Endothelial cell of umbilical vein (primary cell): ENCODE data around the gene NR1H3. TPM values are rescaled to one million over a fixed set of nuclear protein-coding genes. Genes with fewer than 3 reads are reported as not detected.

Experiments used
- BruUV-seq: library from RNA; stranded (reverse); fragments of 400-500 nt; replicated peaks from 2 replicates; lab custom pipeline; 2021; lab: Mats Ljungman, UMichigan
- CTCF ChIA-PET: fragments of 300-600, 350-600 bp; sonication (Branson Sonifier 250); formaldehyde crosslinking; loops from one replicate; lab custom pipeline; 2021; ENCODE audit warnings: antibody characterized with exemption, inconsistent platforms; lab: Charles Lee
- POLR2A ChIA-PET: fragments of 300-600, 350-600 bp; sonication (Branson Sonifier 250); formaldehyde crosslinking; loops from one replicate; lab custom pipeline; 2021; ENCODE audit warnings: antibody characterized with exemption, inconsistent platforms; lab: Charles Lee
- DNase-seq: peaks from one replicate; pipeline ENCODE4 v3.0.0-alpha.2; 2011; ENCODE audit warnings: low read depth, low spot score
- FAIRE-seq: peaks from 2 replicates; lab custom pipeline; 2011; peaks lifted over from hg19 to GRCh38; lab: Jason Lieb, UNC
- H2AFZ ChIP-seq: 2 replicates; pipeline ENCODE4 v1.6.0; 2012; ENCODE audit warnings: low read depth, low read length, control low read depth, inconsistent platforms
- H3K27ac ChIP-seq: 2 replicates; pipeline ENCODE4 v1.5.1; 2011; ENCODE audit warnings: low read depth, mild to moderate bottlenecking, control low read depth, low read length, moderate library complexity; ENCODE audit not compliant: insufficient read depth
- H3K27me3 ChIP-seq, 2 experiments: 2 replicates each; pipeline versions ENCODE4 v1.6.0 to v1.6.1; 2011; ENCODE audit warnings: low read length in 2 of 2, mixed read lengths in 1 of 2; ENCODE audit not compliant: control insufficient read depth in 2 of 2, insufficient read depth in 2 of 2
- H3K36me3 ChIP-seq, 2 experiments: 2 replicates in 1 of 2; 3 replicates in 1 of 2; pipeline ENCODE4 v1.5.1; 2011; ENCODE audit warnings: low read length in 2 of 2, mild to moderate bottlenecking in 1 of 2, moderate library complexity in 1 of 2; ENCODE audit not compliant: control insufficient read depth in 2 of 2, insufficient read depth in 2 of 2; ENCODE audit errors: extremely low read depth in 1 of 2
- H3K4me1 ChIP-seq: 3 replicates; pipeline ENCODE4 v1.5.1; 2011; ENCODE audit warnings: mild to moderate bottlenecking, low read length; ENCODE audit not compliant: control insufficient read depth, insufficient read depth; ENCODE audit errors: extremely low read depth
- H3K4me2 ChIP-seq: 2 replicates; pipeline ENCODE4 v1.6.1; 2011; ENCODE audit warnings: low read length, control low read depth, mixed read lengths; ENCODE audit not compliant: insufficient read depth
- H3K4me3 ChIP-seq, 3 experiments: fragments of 200-600 bp in 1 of 3; sonication (generic), shearing (Covaris generic) in 1 of 3; replicated peaks in 1 of 3; 2 replicates each; pipeline ENCODE4 v1.5.1; 2011 to 2016; ENCODE audit warnings: control low read depth in 3 of 3, low read length in 3 of 3, mild to moderate bottlenecking in 2 of 3, inconsistent platforms in 1 of 3, low read depth in 1 of 3, moderate library complexity in 1 of 3; ENCODE audit not compliant: insufficient read depth in 1 of 3
- H3K79me2 ChIP-seq: 2 replicates; pipeline ENCODE4 v1.6.0; 2012; ENCODE audit warnings: low read length, inconsistent platforms; ENCODE audit not compliant: control insufficient read depth, insufficient read depth
- H3K9ac ChIP-seq: replicated peaks from 2 replicates; pipeline ENCODE3; 2011; ENCODE audit warnings: low read length, control low read depth; ENCODE audit not compliant: insufficient read depth; ENCODE audit errors: extremely low read depth
- H3K9me1 ChIP-seq: replicated peaks from 3 replicates; pipeline ENCODE4 v1.6.0; 2011; ENCODE audit warnings: mild to moderate bottlenecking, low read length; ENCODE audit not compliant: control insufficient read depth, insufficient read depth; ENCODE audit errors: extremely low read depth
- H3K9me3 ChIP-seq: replicated peaks from 2 replicates; pipeline ENCODE4 v1.5.1; 2012; ENCODE audit warnings: low read length, inconsistent platforms; ENCODE audit not compliant: control insufficient read depth, insufficient read depth
- H4K20me1 ChIP-seq: replicated peaks from 2 replicates; pipeline ENCODE3; 2011; ENCODE audit warnings: mild to moderate bottlenecking, low read length; ENCODE audit not compliant: control insufficient read depth, insufficient read depth; ENCODE audit errors: extremely low read depth
- EZH2 ChIP-seq: IDR thresholded peaks from 2 replicates; pipeline ENCODE4 v1.6.1; 2012; ENCODE audit warnings: borderline replicate concordance, low read depth, mild to moderate bottlenecking, moderate library complexity, low read length, inconsistent platforms; ENCODE audit not compliant: severe bottlenecking
- FOS ChIP-seq: IDR thresholded peaks from 2 replicates; pipeline ENCODE4 v1.6.1; 2011; ENCODE audit warnings: mild to moderate bottlenecking, low read length, moderate library complexity, borderline replicate concordance; ENCODE audit not compliant: insufficient read depth
- GATA2 ChIP-seq: IDR thresholded peaks from 2 replicates; pipeline ENCODE4 v1.7.0; 2011; ENCODE audit warnings: low read depth, mild to moderate bottlenecking, moderate library complexity, mixed read lengths, low read length; ENCODE audit not compliant: insufficient read length, insufficient read depth
- JUN ChIP-seq: IDR thresholded peaks from 2 replicates; pipeline ENCODE4 v1.6.1; 2011; ENCODE audit warnings: borderline replicate concordance, low read depth; ENCODE audit not compliant: insufficient read length, insufficient read depth
- MYC ChIP-seq: IDR thresholded peaks from one replicate; pipeline ENCODE4 v1.6.1; 2011; ENCODE audit warnings: mild to moderate bottlenecking, low read depth, low read length
- POLR2A ChIP-seq: IDR thresholded peaks from 2 replicates; pipeline ENCODE4 v1.6.1; 2012; ENCODE audit warnings: low read depth, mild to moderate bottlenecking, control low read depth, low read length
- POLR2AphosphoS5 ChIP-seq: IDR thresholded peaks from 2 replicates; pipeline ENCODE4 v1.6.1; 2012; ENCODE audit warnings: low read depth, mild to moderate bottlenecking, control low read depth, low read length, moderate library complexity; ENCODE audit not compliant: insufficient read depth
- dilution Hi-C: fragments of 300-500 bp; cut with MboI; formaldehyde crosslinking; loops from one replicate; pipeline ENCODE4 v1.15.0; 2019; ENCODE audit warnings: low sequenced_read_pairs; ENCODE audit not compliant: extremely low pct_ligation_motif_present
- intact Hi-C: fragments of 100-400 bp; cut with micrococcal nuclease; formaldehyde crosslinking; loops from one replicate; pipeline ENCODE4 v1.10.0; 2022
- polyA plus RNA-seq, 4 experiments: library from polyadenylated mRNA; depleted of rRNA in 3 of 4; stranded (reverse) in 3 of 4; unstranded in 1 of 4; fragments of >200 nt; gene quantifications; 2 replicates each; pipeline versions ENCODE4 v1.2.1 to v1.2.3, GENCODE V29; 2011 to 2012; ENCODE audit warnings: missing spikeins in 1 of 4
- total RNA-seq: library from RNA; stranded (reverse); gene quantifications from 2 replicates; pipeline ENCODE4 v1.2.3, GENCODE V29; 2021
- TF ChIP-seq, protein P1 (sequence below), 2 donors: IDR thresholded peaks; 1 replicate in 1 of 2; 2 replicates in 1 of 2; pipeline ENCODE4 v1.5.1; 2011; ENCODE audit warnings: low read length in 2 of 2, mild to moderate bottlenecking in 2 of 2, moderate library complexity in 2 of 2, control low read depth in 1 of 2, inconsistent platforms in 1 of 2, low read depth in 1 of 2; ENCODE audit not compliant: insufficient read depth in 1 of 2; ENCODE audit errors: extremely low read depth in 1 of 2
- TF ChIP-seq, protein P2 (sequence below): IDR thresholded peaks from 2 replicates; pipeline ENCODE4 v1.6.1; 2011; ENCODE audit not compliant: insufficient read depth, insufficient read length

The NR1H3 gene
- total and polyA plus RNA-seq, 2 donors (not counting 3 experiments of a cell fraction or from before 2014, with no cell fraction given) = 9.8 to 16.3 TPM

DNA sequence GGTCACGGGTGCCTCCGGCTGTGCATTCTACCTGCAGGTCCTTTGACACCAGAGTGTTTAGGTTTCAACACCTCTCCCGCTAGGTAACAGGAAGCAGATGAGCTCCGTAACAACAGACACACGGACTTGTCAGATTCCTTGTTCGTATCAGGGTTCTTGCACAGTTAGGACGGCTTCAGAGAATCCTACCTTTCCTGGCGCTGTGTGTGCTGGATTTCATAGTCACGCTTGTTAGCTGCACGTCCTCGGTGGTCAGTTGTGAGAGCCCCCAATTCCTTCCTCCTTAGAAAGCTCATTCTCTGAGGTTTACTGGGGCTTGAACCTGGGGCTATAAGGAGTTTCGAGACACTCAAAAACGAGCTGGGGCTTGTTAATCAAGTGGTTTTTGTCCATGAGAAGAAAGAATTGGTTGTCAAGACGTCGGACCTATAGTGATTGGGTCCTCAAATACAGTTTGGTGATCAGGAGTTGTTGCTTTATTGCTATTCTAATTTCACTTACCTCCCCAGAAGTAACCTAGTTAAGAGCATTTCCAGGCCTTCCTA, 42.4 kb upstream of the NR1H3 start:
- no peaks in the 10 kb centered on the region for H3K36me3 ChIP-seq
- POLR2A ChIA-PET = interaction anchor here (1.4 to 2.4 kb wide), 4 partner anchors 11 to 33 kb away, joined by 5 to 15 read pairs (median 7); partner anchors contain the start of gene ACP2
- TF ChIP-seq MYC (no peak), FOS (no peak), EZH2 (no peak), JUN (no peak), POLR2AphosphoS5 (no peak), GATA2 (no peak), POLR2A (no peak)
- TF ChIP-seq, protein P1, sequence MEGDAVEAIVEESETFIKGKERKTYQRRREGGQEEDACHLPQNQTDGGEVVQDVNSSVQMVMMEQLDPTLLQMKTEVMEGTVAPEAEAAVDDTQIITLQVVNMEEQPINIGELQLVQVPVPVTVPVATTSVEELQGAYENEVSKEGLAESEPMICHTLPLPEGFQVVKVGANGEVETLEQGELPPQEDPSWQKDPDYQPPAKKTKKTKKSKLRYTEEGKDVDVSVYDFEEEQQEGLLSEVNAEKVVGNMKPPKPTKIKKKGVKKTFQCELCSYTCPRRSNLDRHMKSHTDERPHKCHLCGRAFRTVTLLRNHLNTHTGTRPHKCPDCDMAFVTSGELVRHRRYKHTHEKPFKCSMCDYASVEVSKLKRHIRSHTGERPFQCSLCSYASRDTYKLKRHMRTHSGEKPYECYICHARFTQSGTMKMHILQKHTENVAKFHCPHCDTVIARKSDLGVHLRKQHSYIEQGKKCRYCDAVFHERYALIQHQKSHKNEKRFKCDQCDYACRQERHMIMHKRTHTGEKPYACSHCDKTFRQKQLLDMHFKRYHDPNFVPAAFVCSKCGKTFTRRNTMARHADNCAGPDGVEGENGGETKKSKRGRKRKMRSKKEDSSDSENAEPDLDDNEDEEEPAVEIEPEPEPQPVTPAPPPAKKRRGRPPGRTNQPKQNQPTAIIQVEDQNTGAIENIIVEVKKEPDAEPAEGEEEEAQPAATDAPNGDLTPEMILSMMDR (IDR thresholded peaks at IDR 0.05; ENCODE audit: extremely low read depth in 1 of 2, insufficient read depth in 1 of 2, low read depth in 1 of 2, low read length in 2 of 2) = no peak
- TF ChIP-seq, protein P2, sequence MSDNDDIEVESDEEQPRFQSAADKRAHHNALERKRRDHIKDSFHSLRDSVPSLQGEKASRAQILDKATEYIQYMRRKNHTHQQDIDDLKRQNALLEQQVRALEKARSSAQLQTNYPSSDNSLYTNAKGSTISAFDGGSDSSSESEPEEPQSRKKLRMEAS = no peak
- TSS peak; percentile 67 for BruUV-seq
- DNase-seq (no peak), FAIRE-seq (no peak)
- peak overlapping the region; percentile 58 to 80 (median 64) for H3K4me3 ChIP-seq
- peak overlapping the region; percentile 85 for H3K4me2 ChIP-seq
- H3K4me1 ChIP-seq = peaks cover 37% of the 10 kb centered on the region
- intact Hi-C loops (loop anchor here (2.0 kb wide), 2 partner anchors 29 to 39 kb away; partner anchors contain the start of gene PACSIN3), dilution Hi-C loops (no loop called here)
- no peaks in the 10 kb centered on the region for H4K20me1 ChIP-seq
- no peaks in the 10 kb centered on the region for H3K9me3 ChIP-seq
- H3K27me3 ChIP-seq = no peaks in the 10 kb centered on the region
- H3K9me1 ChIP-seq = no peaks in the 10 kb centered on the region
- CTCF ChIA-PET = interaction anchor here (0.5 to 3.6 kb wide), 14 partner anchors 11 to 140 kb away, joined by 3 to 19 read pairs (median 8); partner anchors contain the start of gene ACP2
- peak overlapping the region; percentile 87 for H3K27ac ChIP-seq
- no peak overlapping the region for H2AFZ ChIP-seq
- peak overlapping the region; percentile 93 for H3K9ac ChIP-seq
- peaks cover 34% of the 10 kb centered on the region for H3K79me2 ChIP-seq
